Ovary (tissue), 3 donors: ENCODE results near the gene RPL27A.

Source experiments
- EP300 ChIP-seq: sonication (generic); formaldehyde crosslinking; IDR thresholded peaks from one replicate; pipeline ENCODE4 v1.6.1; 2017; ENCODE audit warnings: antibody characterized with exemption
- POLR2A ChIP-seq: fragments of 450-650 bp; IDR thresholded peaks from one replicate; pipeline ENCODE4 v1.6.1; 2017; ENCODE audit warnings: antibody characterized with exemption, mild to moderate bottlenecking, moderate library complexity
- TF ChIP-seq, protein P1 (sequence below), 3 donors: fragments of 450-650 bp in 2 of 3; fragments of 200-600 bp in 1 of 3; IDR thresholded peaks; one replicate each; pipeline versions ENCODE4 v1.5.1 to v1.8.0; 2016 to 2022; ENCODE audit warnings: antibody characterized with exemption in 3 of 3, mild to moderate bottlenecking in 1 of 3
- donor health status: DM: no; HTN: no; CAD: no.

DNA sequence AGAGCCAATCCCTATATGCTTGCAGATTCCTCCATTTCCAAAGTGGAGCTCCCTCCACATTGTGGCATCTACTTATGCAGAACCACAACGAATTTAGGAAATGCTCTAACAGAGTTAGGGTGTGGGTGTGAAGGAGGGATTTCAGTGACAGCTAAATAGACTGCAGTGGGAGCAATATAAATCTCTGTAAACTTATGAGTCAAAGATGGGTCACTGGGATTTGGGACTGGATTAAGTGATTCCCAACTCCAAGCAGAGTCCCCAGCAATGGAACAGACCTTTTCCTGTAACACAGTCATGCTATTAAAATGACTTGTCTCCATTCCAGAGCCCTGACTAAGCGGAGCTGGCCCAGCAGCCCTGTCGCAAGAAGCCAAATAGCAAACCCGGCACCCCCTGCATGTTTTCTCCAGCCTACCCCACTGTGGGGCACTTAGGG is 36.6 kb downstream of the RPL27A start:
- TF ChIP-seq POLR2A (no peak), EP300 (peak; percentile 32)
- TF ChIP-seq, protein P1, sequence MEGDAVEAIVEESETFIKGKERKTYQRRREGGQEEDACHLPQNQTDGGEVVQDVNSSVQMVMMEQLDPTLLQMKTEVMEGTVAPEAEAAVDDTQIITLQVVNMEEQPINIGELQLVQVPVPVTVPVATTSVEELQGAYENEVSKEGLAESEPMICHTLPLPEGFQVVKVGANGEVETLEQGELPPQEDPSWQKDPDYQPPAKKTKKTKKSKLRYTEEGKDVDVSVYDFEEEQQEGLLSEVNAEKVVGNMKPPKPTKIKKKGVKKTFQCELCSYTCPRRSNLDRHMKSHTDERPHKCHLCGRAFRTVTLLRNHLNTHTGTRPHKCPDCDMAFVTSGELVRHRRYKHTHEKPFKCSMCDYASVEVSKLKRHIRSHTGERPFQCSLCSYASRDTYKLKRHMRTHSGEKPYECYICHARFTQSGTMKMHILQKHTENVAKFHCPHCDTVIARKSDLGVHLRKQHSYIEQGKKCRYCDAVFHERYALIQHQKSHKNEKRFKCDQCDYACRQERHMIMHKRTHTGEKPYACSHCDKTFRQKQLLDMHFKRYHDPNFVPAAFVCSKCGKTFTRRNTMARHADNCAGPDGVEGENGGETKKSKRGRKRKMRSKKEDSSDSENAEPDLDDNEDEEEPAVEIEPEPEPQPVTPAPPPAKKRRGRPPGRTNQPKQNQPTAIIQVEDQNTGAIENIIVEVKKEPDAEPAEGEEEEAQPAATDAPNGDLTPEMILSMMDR (IDR thresholded peaks at IDR 0.05), result no peak
